ENCODE results near the gene PHF19. TPM values are rescaled to one million over a fixed set of nuclear protein-coding genes. Genes with fewer than 3 reads are reported as not detected.
A peak's percentile ranks its signal among the peaks of the same experiment; 100 is the strongest.

The PHF19 gene
- total and polyA plus RNA-seq, 4 experiments from 2014 or later, result 15.4 to 201 (median 106) TPM

- Mint-ChIP-seq H3K36me3 (peaks cover 60 to 85% of the 10 kb centered on the region in 2 donors), H3K27me3 (no peaks in the 10 kb centered on the region), H3K9me3 (peaks cover 0 to 1% (median 0%) of the 10 kb centered on the region in 8 donors), H3K4me1 (peaks cover 64 to 100% (median 78%) of the 10 kb centered on the region in 4 donors), H3K4me3 (peak overlapping the region; percentile 83 to 97 (median 95)), H3K27ac (peak overlapping the region; percentile 91 to 99 (median 98))
- POLR2A ChIA-PET (ENCODE audit: partially characterized antibody), result interaction anchor here (1.0 to 74.5 kb wide), 5 partner anchors 9 to 129 kb away, joined by 3 to 5577 read pairs (median 149); partner anchors contain the start of genes FBXW2, PHF19, PSMD5 and TRAF1
- H3K4me1 ChIP-seq (ENCODE audit: insufficient read depth, low read length), result peaks cover 95% of the 10 kb centered on the region
- no peaks in the 10 kb centered on the region for H3K27me3 ChIP-seq (ENCODE audit: insufficient read depth, low read length)
- peak overlapping the region; percentile 77 to 88 for H3K4me3 ChIP-seq (ENCODE audit: low read length in 2 of 2)
- no peak for DNase-seq
- peak overlapping the region; percentile 99 for H3K27ac ChIP-seq (ENCODE audit: low read depth, low read length)
- intact Hi-C loops (cut with micrococcal nuclease), result no loop called here
- no peaks in the 10 kb centered on the region for H3K9me3 ChIP-seq (ENCODE audit: control insufficient read depth in 1 of 2, low read length in 2 of 2)
- H3K36me3 ChIP-seq (ENCODE audit: insufficient read depth, low read length), result peaks cover 10% of the 10 kb centered on the region
- CTCF ChIA-PET (ENCODE audit: partially characterized antibody), result interaction anchor here (0.9 to 3.5 kb wide), 10 partner anchors 9 to 59 kb away, joined by 3 to 17 read pairs (median 6); no protein-coding TSS in a partner anchor
These were observed 45.6 kb upstream of the PHF19 start for GRCh38 chr9:120922404-120923195.

- peaks cover 0 to 2% (median 0%) of the 10 kb centered on the region in 8 donors for H3K9me3 Mint-ChIP-seq
- H3K4me3 ChIP-seq (ENCODE audit: low read length in 2 of 2), result peak overlapping the region; percentile 25 to 88
- H3K27me3 Mint-ChIP-seq, result no peaks in the 10 kb centered on the region
- H3K27me3 ChIP-seq (ENCODE audit: insufficient read depth, low read length), result no peaks in the 10 kb centered on the region
- H3K4me3 Mint-ChIP-seq, result peak overlapping the region; percentile 83 to 97 (median 95)
- ChIA-PET CTCF (ENCODE audit: partially characterized antibody) (interaction anchor here (0.9 to 3.3 kb wide), 7 partner anchors 10 to 53 kb away, joined by 3 to 18 read pairs (median 9); no protein-coding TSS in a partner anchor), POLR2A (ENCODE audit: partially characterized antibody) (interaction anchor here (1.1 to 74.5 kb wide), 5 partner anchors 8 to 128 kb away, joined by 3 to 5577 read pairs (median 149); partner anchors contain the start of genes FBXW2, PHF19, PSMD5 and TRAF1)
- H3K27ac Mint-ChIP-seq, result peak overlapping the region; percentile 91 to 99 (median 98)
- peaks cover 60 to 100% (median 78%) of the 10 kb centered on the region in 4 donors for H3K4me1 Mint-ChIP-seq
- H3K4me1 ChIP-seq (ENCODE audit: insufficient read depth, low read length), result peaks cover 95% of the 10 kb centered on the region
- H3K36me3 ChIP-seq (ENCODE audit: insufficient read depth, low read length), result peaks cover 19% of the 10 kb centered on the region
- H3K27ac ChIP-seq (ENCODE audit: low read depth, low read length), result peak overlapping the region; percentile 99
- intact Hi-C loops (cut with micrococcal nuclease), result no loop called here
- H3K9me3 ChIP-seq (ENCODE audit: control insufficient read depth in 1 of 2, low read length in 2 of 2), result no peaks in the 10 kb centered on the region
- H3K36me3 Mint-ChIP-seq, result peaks cover 68 to 93% of the 10 kb centered on the region in 2 donors
- DNase-seq, result no peak
These were observed 44.7 kb upstream of the PHF19 start for GRCh38 chr9:120921661-120922181.

GRCh38 chr9:120920806-120921178 lies 43.8 kb upstream of the PHF19 start:
- Mint-ChIP-seq H3K4me3 (peak overlapping the region; percentile 83 to 97 (median 95)), H3K36me3 (peaks cover 75 to 91% of the 10 kb centered on the region in 2 donors), H3K27ac (peak overlapping the region; percentile 91 to 99 (median 98)), H3K9me3 (peaks cover 0 to 2% (median 0%) of the 10 kb centered on the region in 8 donors), H3K27me3 (no peaks in the 10 kb centered on the region), H3K4me1 (peaks cover 66 to 100% (median 79%) of the 10 kb centered on the region in 4 donors)
- peak overlapping the region; percentile 43 to 88 for H3K4me3 ChIP-seq (ENCODE audit: low read length in 2 of 2)
- H3K36me3 ChIP-seq (ENCODE audit: insufficient read depth, low read length), result peaks cover 21% of the 10 kb centered on the region
- no peaks in the 10 kb centered on the region for H3K9me3 ChIP-seq (ENCODE audit: control insufficient read depth in 1 of 2, low read length in 2 of 2)
- peaks cover 96% of the 10 kb centered on the region for H3K4me1 ChIP-seq (ENCODE audit: insufficient read depth, low read length)
- DNase-seq, result no peak
- CTCF ChIA-PET (ENCODE audit: partially characterized antibody), result interaction anchor here (0.7 to 3.3 kb wide), 6 partner anchors 9 to 52 kb away, joined by 3 to 18 read pairs (median 10); no protein-coding TSS in a partner anchor
- POLR2A ChIA-PET (ENCODE audit: partially characterized antibody), result interaction anchor here (1.5 to 74.5 kb wide), 4 partner anchors 7 to 75 kb away, joined by 4 to 5577 read pairs (median 2863); partner anchors contain the start of genes PHF19, PSMD5 and TRAF1
- H3K27ac ChIP-seq (ENCODE audit: low read depth, low read length), result peak overlapping the region; percentile 99
- H3K27me3 ChIP-seq (ENCODE audit: insufficient read depth, low read length), result no peaks in the 10 kb centered on the region
- intact Hi-C loops (cut with micrococcal nuclease), result no loop called here

DNA sequence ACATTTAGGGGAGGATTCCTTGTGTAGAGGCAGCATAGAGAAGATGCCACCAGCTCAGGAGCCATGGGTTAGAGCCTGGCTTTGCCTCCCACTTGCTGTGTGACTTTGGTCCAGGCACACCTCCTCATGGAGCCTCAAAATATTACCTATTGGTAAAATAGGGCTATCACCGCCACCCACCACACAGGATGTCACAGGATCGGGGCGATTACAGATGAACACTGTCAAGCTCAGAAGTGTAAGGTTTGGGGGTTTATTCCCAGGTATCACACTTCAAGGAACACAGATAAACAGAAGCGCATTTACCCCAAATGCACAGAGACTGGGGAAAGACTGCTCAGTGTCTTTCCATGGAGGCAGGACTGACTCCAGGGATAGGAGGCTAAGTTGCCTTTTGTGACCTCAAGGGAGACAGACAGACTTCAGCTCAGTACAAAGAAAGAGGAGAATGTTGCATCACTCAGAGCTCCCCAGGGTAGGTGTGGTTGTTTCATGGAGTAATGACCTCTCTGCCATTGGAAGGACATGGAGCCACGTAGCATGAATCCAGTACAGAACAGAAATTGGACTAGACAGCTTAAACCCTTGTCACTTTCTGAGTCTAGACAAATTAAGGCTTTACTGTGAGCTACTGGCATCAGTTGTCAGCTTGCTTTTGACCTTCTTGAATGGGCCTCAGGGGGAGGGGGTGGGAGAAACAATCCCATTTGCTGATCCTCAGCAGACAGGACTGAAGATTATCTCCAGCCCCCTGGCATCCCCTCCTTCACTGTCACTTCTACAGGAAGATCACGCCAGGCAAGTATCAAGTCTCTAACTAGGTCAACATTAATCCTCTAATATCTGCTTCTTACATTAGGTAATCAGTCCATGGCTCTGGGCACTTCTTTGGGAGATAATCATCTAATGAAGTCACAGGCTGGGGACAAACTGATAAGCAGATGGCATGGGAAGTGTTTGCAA lies 43.1 kb upstream of the PHF19 start:
- Histone ChIP-seq H3K9me3 (ENCODE audit: control insufficient read depth in 1 of 2, low read length in 2 of 2) (no peaks in the 10 kb centered on the region), H3K4me1 (ENCODE audit: insufficient read depth, low read length) (peaks cover 100% of the 10 kb centered on the region), H3K4me3 (ENCODE audit: low read length in 2 of 2) (peak overlapping the region; percentile 43 to 88), H3K27ac (ENCODE audit: low read depth, low read length) (peak overlapping the region; percentile 99), H3K27me3 (ENCODE audit: insufficient read depth, low read length) (no peaks in the 10 kb centered on the region), H3K36me3 (ENCODE audit: insufficient read depth, low read length) (peaks cover 21% of the 10 kb centered on the region)
- peaks cover 66 to 100% (median 81%) of the 10 kb centered on the region in 4 donors for H3K4me1 Mint-ChIP-seq
- DNase-seq, result peak in 1 of 5 donors; percentile 64
- H3K27me3 Mint-ChIP-seq, result no peaks in the 10 kb centered on the region
- H3K27ac Mint-ChIP-seq, result peak overlapping the region; percentile 91 to 99 (median 98)
- H3K9me3 Mint-ChIP-seq, result peaks cover 0 to 2% (median 0%) of the 10 kb centered on the region in 8 donors
- H3K36me3 Mint-ChIP-seq, result peaks cover 75 to 85% of the 10 kb centered on the region in 2 donors
- ChIA-PET POLR2A (ENCODE audit: partially characterized antibody) (interaction anchor here (1.5 to 74.5 kb wide), 3 partner anchors 7 to 62 kb away, joined by 4 to 5577 read pairs (median 5577); partner anchors contain the start of genes PHF19 and TRAF1), CTCF (ENCODE audit: partially characterized antibody) (interaction anchor here (0.8 to 3.3 kb wide), 10 partner anchors 10 to 292 kb away, joined by 3 to 18 read pairs (median 8); no protein-coding TSS in a partner anchor)
- peak overlapping the region; percentile 83 to 97 (median 95) for H3K4me3 Mint-ChIP-seq
- intact Hi-C loops (cut with micrococcal nuclease), result no loop called here

GRCh38 chr9:120918931-120919842 lies 42.2 kb upstream of the PHF19 start:
- CTCF ChIA-PET (ENCODE audit: partially characterized antibody), result interaction anchor here (0.8 to 3.3 kb wide), 9 partner anchors 9 to 293 kb away, joined by 3 to 18 read pairs (median 8); no protein-coding TSS in a partner anchor
- peak overlapping the region; percentile 91 to 99 (median 98) for H3K27ac Mint-ChIP-seq
- H3K4me3 ChIP-seq (ENCODE audit: low read length in 2 of 2), result peak overlapping the region; percentile 42 to 88
- DNase-seq, result no peak
- no peaks in the 10 kb centered on the region for H3K9me3 ChIP-seq (ENCODE audit: control insufficient read depth in 1 of 2, low read length in 2 of 2)
- H3K4me3 Mint-ChIP-seq, result peak overlapping the region; percentile 83 to 97 (median 95)
- intact Hi-C loops (cut with micrococcal nuclease), result no loop called here
- peak overlapping the region; percentile 99 for H3K27ac ChIP-seq (ENCODE audit: low read depth, low read length)
- POLR2A ChIA-PET (ENCODE audit: partially characterized antibody), result interaction anchor here (62.9 to 74.5 kb wide), 2 partner anchors 6 to 27 kb away, joined by 5577 read pairs; partner anchors contain the start of genes PHF19 and TRAF1
- peaks cover 73 to 86% of the 10 kb centered on the region in 2 donors for H3K36me3 Mint-ChIP-seq
- peaks cover 30% of the 10 kb centered on the region for H3K36me3 ChIP-seq (ENCODE audit: insufficient read depth, low read length)
- no peaks in the 10 kb centered on the region for H3K27me3 Mint-ChIP-seq
- peaks cover 0 to 2% (median 0%) of the 10 kb centered on the region in 8 donors for H3K9me3 Mint-ChIP-seq
- no peaks in the 10 kb centered on the region for H3K27me3 ChIP-seq (ENCODE audit: insufficient read depth, low read length)
- peaks cover 100% of the 10 kb centered on the region for H3K4me1 ChIP-seq (ENCODE audit: insufficient read depth, low read length)
- peaks cover 67 to 100% (median 83%) of the 10 kb centered on the region in 4 donors for H3K4me1 Mint-ChIP-seq
